Measurements from ENCODE around the gene BOLA1.
"Not testable (repeated sequence)": the region's sequence is repeated elsewhere in the genome, so short reads cannot be mapped to it uniquely, and the experiment has no call there.

BOLA1 gene

GRCh38 chr1:149886396-149887195 lies 12.8 kb upstream of the BOLA1 start:
- peak; percentile 51 to 67 for DNase-seq (ENCODE audit: low read depth in 1 of 2, low spot score in 1 of 2)

GRCh38 chr1:149887196-149887455 lies 12.2 kb upstream of the BOLA1 start:
- DNase-seq (ENCODE audit: low read depth in 1 of 2, low spot score in 1 of 2) = not testable (repeated sequence)

GRCh38 chr1:149887456-149888246 lies 11.7 kb upstream of the BOLA1 start:
- peak; percentile 31 to 36 for DNase-seq (ENCODE audit: low read depth in 1 of 2, low spot score in 1 of 2)

GRCh38 chr1:149888247-149888998 lies 10.9 kb upstream of the BOLA1 start:
- DNase-seq (ENCODE audit: low read depth in 1 of 2, low spot score in 1 of 2) = peak; percentile 43 to 54

- DNase-seq (ENCODE audit: low read depth in 1 of 2, low spot score in 1 of 2) = no peak
Measured at GRCh38 chr1:149888999-149889289, 10.4 kb upstream of the BOLA1 start.

- no peak for DNase-seq (ENCODE audit: low read depth in 1 of 2, low spot score in 1 of 2)
Measured at GRCh38 chr1:149896575-149896974, 2.8 kb upstream of the BOLA1 start.

- DNase-seq (ENCODE audit: low read depth in 1 of 2, low spot score in 1 of 2) = no peak
Measured at GRCh38 chr1:149903836-149904491, 4.6 kb downstream of the BOLA1 start.

- no peak for DNase-seq (ENCODE audit: low read depth in 1 of 2, low spot score in 1 of 2)
Measured at GRCh38 chr1:149906570-149907075, 7.3 kb downstream of the BOLA1 start.

- DNase-seq (ENCODE audit: low read depth in 1 of 2, low spot score in 1 of 2) = no peak
Measured at GRCh38 chr1:149914545-149914944, 15.2 kb downstream of the BOLA1 start.

GRCh38 chr1:149915429-149916192 lies 16.2 kb downstream of the BOLA1 start:
- DNase-seq (ENCODE audit: low read depth in 1 of 2, low spot score in 1 of 2) = no peak

- DNase-seq (ENCODE audit: low read depth in 1 of 2, low spot score in 1 of 2) = no peak
Measured at GRCh38 chr1:149916193-149916897, 17.0 kb downstream of the BOLA1 start.

GRCh38 chr1:149916898-149917252 lies 17.5 kb downstream of the BOLA1 start:
- no peak for DNase-seq (ENCODE audit: low read depth in 1 of 2, low spot score in 1 of 2)

GRCh38 chr1:149917571-149918144 lies 18.3 kb downstream of the BOLA1 start, which contains the start of gene SV2A:
SV2A (minus strand) TSS chr1:149917844; CDS start chr1:149913840, 4,004 bp downstream.
- peak in 1 of 2 donors; percentile 21 for DNase-seq (ENCODE audit: low read depth in 1 of 2, low spot score in 1 of 2)

GRCh38 chr1:149923626-149924025 lies 24.3 kb downstream of the BOLA1 start:
- DNase-seq (ENCODE audit: low read depth in 1 of 2, low spot score in 1 of 2) = no peak

GRCh38 chr1:149925345-149925744 lies 26.0 kb downstream of the BOLA1 start:
- DNase-seq (ENCODE audit: low read depth in 1 of 2, low spot score in 1 of 2) = no peak

GRCh38 chr1:149925751-149926150 lies 26.4 kb downstream of the BOLA1 start:
- no peak for DNase-seq (ENCODE audit: low read depth in 1 of 2, low spot score in 1 of 2)

- DNase-seq (ENCODE audit: low read depth in 1 of 2, low spot score in 1 of 2) = no peak
Measured at GRCh38 chr1:149926296-149926695, 26.9 kb downstream of the BOLA1 start.

- DNase-seq (ENCODE audit: low read depth in 1 of 2, low spot score in 1 of 2) = no peak
Measured at GRCh38 chr1:149927056-149927562, 27.7 kb downstream of the BOLA1 start.

Measured in stimulated activated CD4-positive, alpha-beta T cell treated with anti-CD3 and anti-CD28 coated beads, Interleukin-15, amount 100 ng/mL, for 1 hour (primary cell).